ENCODE results near the gene FABP3.

DNA sequence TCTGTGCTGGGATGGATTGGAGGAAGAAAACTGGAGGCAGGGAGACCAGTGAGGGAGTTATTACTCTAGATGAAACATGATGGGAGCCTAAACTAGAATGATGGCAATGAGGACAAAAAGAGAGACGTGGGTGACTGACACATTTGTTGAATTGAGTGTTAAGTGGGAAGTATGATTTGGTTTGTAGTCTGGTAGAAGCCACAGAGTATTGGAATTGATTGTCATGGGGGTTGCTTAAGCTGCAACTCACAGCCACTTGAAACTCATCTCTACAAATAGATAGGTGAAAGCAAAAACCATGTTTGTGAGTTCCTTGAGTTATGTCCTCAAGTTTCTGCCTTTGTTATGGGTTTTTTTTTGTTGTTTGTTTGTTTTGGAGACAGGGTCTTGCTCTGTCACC lies 28.4 kb downstream of the FABP3 start:
- TF ChIP-seq, protein P1, sequence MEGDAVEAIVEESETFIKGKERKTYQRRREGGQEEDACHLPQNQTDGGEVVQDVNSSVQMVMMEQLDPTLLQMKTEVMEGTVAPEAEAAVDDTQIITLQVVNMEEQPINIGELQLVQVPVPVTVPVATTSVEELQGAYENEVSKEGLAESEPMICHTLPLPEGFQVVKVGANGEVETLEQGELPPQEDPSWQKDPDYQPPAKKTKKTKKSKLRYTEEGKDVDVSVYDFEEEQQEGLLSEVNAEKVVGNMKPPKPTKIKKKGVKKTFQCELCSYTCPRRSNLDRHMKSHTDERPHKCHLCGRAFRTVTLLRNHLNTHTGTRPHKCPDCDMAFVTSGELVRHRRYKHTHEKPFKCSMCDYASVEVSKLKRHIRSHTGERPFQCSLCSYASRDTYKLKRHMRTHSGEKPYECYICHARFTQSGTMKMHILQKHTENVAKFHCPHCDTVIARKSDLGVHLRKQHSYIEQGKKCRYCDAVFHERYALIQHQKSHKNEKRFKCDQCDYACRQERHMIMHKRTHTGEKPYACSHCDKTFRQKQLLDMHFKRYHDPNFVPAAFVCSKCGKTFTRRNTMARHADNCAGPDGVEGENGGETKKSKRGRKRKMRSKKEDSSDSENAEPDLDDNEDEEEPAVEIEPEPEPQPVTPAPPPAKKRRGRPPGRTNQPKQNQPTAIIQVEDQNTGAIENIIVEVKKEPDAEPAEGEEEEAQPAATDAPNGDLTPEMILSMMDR (conservative IDR thresholded peaks at IDR 0.05; ENCODE audit: low read depth in 2 of 2), result no peak
- TF ChIP-seq POLR2AphosphoS5 (IDR thresholded peaks at IDR 0.05; ENCODE audit: low read depth) (no peak), ZNF331 (CRISPR knock-in tag; IDR thresholded peaks at IDR 0.05; ENCODE audit: low read depth) (no peak)
- TF ChIP-seq, protein P2, sequence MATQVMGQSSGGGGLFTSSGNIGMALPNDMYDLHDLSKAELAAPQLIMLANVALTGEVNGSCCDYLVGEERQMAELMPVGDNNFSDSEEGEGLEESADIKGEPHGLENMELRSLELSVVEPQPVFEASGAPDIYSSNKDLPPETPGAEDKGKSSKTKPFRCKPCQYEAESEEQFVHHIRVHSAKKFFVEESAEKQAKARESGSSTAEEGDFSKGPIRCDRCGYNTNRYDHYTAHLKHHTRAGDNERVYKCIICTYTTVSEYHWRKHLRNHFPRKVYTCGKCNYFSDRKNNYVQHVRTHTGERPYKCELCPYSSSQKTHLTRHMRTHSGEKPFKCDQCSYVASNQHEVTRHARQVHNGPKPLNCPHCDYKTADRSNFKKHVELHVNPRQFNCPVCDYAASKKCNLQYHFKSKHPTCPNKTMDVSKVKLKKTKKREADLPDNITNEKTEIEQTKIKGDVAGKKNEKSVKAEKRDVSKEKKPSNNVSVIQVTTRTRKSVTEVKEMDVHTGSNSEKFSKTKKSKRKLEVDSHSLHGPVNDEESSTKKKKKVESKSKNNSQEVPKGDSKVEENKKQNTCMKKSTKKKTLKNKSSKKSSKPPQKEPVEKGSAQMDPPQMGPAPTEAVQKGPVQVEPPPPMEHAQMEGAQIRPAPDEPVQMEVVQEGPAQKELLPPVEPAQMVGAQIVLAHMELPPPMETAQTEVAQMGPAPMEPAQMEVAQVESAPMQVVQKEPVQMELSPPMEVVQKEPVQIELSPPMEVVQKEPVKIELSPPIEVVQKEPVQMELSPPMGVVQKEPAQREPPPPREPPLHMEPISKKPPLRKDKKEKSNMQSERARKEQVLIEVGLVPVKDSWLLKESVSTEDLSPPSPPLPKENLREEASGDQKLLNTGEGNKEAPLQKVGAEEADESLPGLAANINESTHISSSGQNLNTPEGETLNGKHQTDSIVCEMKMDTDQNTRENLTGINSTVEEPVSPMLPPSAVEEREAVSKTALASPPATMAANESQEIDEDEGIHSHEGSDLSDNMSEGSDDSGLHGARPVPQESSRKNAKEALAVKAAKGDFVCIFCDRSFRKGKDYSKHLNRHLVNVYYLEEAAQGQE (IDR thresholded peaks at IDR 0.05; ENCODE audit: unreplicated experiment), result no peak
